Smooth muscle cell (in vitro differentiated cells): ENCODE data around the gene GGTLC2. TPM values are rescaled to one million over a fixed set of nuclear protein-coding genes. Genes with fewer than 3 reads are reported as not detected.

Experiments
- DNase-seq: peaks from one replicate; lab custom pipeline; 2025; ENCODE audit not compliant: unreplicated experiment; lab: John Stamatoyannopoulos, UW
- H2AFZ ChIP-seq: fragments of 200-600 bp; sonication (generic); 2 replicates; pipeline ENCODE4 v1.6.0; 2016; ENCODE audit warnings: antibody characterized with exemption, low read depth, mild to moderate bottlenecking
- H3F3A ChIP-seq: fragments of 200-600 bp; sonication (generic); 2 replicates; pipeline ENCODE4 v1.6.0; 2017; ENCODE audit warnings: antibody characterized with exemption, low read depth
- H3K27ac ChIP-seq: fragments of 200-600 bp; sonication (generic); 2 replicates; pipeline ENCODE4 v1.5.1; 2016; ENCODE audit warnings: low read depth, mild to moderate bottlenecking
- H3K27me3 ChIP-seq: fragments of 200-600 bp; sonication (generic); 2 replicates; pipeline ENCODE4 v1.6.1; 2016; ENCODE audit warnings: low read depth, mild to moderate bottlenecking
- H3K36me3 ChIP-seq: fragments of 200-600 bp; sonication (generic); 2 replicates; pipeline ENCODE4 v1.5.1; 2016; ENCODE audit warnings: low read depth
- H3K4me1 ChIP-seq: fragments of 200-600 bp; sonication (generic); 2 replicates; pipeline ENCODE4 v1.5.1; 2016; ENCODE audit warnings: low read depth
- H3K4me2 ChIP-seq: fragments of 200-600 bp; sonication (generic); 2 replicates; pipeline ENCODE4 v1.6.0; 2016; ENCODE audit warnings: mild to moderate bottlenecking
- H3K4me3 ChIP-seq: fragments of 200-600 bp; sonication (generic); 2 replicates; pipeline ENCODE4 v1.5.1; 2016; ENCODE audit warnings: mild to moderate bottlenecking
- H3K79me2 ChIP-seq: fragments of 200-600 bp; sonication (generic); 2 replicates; pipeline ENCODE4 v1.6.0; 2016; ENCODE audit warnings: low read depth, mild to moderate bottlenecking
- H3K9ac ChIP-seq: fragments of 200-600 bp; sonication (generic); 2 replicates; pipeline ENCODE4 v1.6.0; 2016; ENCODE audit warnings: low read depth
- H3K9me3 ChIP-seq: fragments of 200-600 bp; sonication (generic); replicated peaks from 2 replicates; pipeline ENCODE4 v1.5.1; 2016; ENCODE audit warnings: low read depth
- H4K20me1 ChIP-seq: fragments of 200-600 bp; sonication (generic); 2 replicates; pipeline ENCODE4 v1.6.0; 2016; ENCODE audit warnings: low read depth
- WGBS: methylation state at CpG from one replicate; pipeline ENCODE4 v1.1.7; 2016; ENCODE audit warnings: low lambda C conversion rate; 5-methylcytosine and 5-hydroxymethylcytosine counted together
- polyA plus RNA-seq: library from polyadenylated mRNA; unstranded; fragments of >200 nt; fragmentation: Nextera tagmentation; extraction: Ambion mirVana; gene quantifications from 2 replicates; pipeline ENCODE4 v1.2.1, GENCODE V29; 2016
- total RNA-seq: library from RNA; depleted of rRNA; stranded (reverse); fragments of >200 nt; gene quantifications from 2 replicates; pipeline ENCODE4 v1.2.3, GENCODE V29; 2014
- TF ChIP-seq, protein P1 (sequence below): fragments of 200-600 bp; sonication (generic); IDR thresholded peaks from 2 replicates; pipeline ENCODE4 v1.5.1; 2017; ENCODE audit warnings: borderline replicate concordance, mild to moderate bottlenecking, antibody characterized with exemption; ENCODE audit not compliant: insufficient read depth, poor library complexity, severe bottlenecking

Gene GGTLC2
- total and polyA plus RNA-seq, 2 experiments from 2014 or later: not detected

DNA sequence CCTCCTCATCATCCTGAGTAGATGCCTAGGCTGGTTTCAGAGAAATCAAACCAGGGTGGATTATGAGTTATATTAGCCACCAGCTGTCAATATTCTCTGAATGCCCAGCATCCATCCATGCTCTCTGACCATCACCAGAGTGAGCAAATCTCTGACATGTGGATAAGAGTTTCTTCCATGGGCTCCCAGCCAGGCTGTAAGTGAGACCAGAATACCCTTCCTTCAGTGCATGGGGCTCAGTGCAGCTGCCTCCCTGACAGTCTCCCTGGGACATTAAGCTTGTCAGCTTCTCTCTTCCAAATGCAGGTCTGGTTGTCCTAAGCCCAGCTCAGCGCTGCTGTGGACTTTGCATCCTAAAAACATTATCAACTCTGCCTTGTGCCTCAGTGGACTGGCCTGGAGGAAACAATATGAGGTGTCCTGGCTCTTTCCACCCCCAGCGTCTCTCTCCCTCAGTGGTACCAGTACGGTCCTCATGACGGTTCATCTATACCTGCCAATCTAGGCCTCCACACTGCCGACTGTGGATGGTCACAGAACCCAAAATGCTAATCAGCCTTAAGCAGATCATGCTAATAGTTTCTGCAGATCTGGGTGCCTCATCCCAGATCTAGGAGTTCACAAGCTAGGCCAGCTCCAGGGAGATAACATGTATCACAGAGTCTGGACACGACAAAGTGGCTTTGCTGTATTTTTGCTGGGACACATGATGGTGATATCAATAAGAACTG is 43.7 kb upstream of the GGTLC2 start:
- Histone ChIP-seq H3K4me1 (no peaks in the 10 kb centered on the region), H3K9me3 (no peaks in the 10 kb centered on the region), H3K79me2 (no peaks in the 10 kb centered on the region), H3F3A (no peaks in the 10 kb centered on the region), H3K9ac (no peak overlapping the region), H3K36me3 (no peaks in the 10 kb centered on the region), H2AFZ (no peak overlapping the region), H3K4me3 (no peak overlapping the region), H3K27ac (no peak overlapping the region), H4K20me1 (no peaks in the 10 kb centered on the region), H3K27me3 (peaks cover 24% of the 10 kb centered on the region), H3K4me2 (no peak overlapping the region)
- TF ChIP-seq, protein P1, sequence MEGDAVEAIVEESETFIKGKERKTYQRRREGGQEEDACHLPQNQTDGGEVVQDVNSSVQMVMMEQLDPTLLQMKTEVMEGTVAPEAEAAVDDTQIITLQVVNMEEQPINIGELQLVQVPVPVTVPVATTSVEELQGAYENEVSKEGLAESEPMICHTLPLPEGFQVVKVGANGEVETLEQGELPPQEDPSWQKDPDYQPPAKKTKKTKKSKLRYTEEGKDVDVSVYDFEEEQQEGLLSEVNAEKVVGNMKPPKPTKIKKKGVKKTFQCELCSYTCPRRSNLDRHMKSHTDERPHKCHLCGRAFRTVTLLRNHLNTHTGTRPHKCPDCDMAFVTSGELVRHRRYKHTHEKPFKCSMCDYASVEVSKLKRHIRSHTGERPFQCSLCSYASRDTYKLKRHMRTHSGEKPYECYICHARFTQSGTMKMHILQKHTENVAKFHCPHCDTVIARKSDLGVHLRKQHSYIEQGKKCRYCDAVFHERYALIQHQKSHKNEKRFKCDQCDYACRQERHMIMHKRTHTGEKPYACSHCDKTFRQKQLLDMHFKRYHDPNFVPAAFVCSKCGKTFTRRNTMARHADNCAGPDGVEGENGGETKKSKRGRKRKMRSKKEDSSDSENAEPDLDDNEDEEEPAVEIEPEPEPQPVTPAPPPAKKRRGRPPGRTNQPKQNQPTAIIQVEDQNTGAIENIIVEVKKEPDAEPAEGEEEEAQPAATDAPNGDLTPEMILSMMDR: no peak
- WGBS: 90% methylated on average over 6 of the region's 6 CpGs
- no peak for DNase-seq

DNA sequence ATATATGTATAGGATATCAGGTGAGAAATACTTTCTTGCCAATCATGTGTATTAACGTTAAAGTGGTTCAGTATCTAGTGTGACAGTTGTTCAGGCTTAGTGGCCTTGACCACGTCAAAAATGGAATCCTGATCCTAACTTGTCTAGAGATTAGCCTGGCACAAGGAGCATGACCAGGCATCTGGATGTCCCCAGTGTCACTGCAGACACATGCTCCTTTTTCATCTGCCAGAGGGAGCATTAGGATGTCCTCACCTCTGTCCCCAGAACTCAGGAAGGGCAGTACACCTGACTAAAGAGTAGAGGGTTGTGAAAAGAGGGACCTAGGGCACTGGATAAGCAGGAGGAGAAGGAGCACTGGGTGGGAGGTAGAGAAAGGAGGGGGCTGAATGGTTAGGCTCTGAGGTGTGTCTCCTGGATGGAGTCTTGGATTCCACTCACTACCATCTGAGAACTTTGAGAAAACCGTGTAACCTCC is 40.9 kb upstream of the GGTLC2 start:
- Histone ChIP-seq H2AFZ (no peak overlapping the region), H3K36me3 (no peaks in the 10 kb centered on the region), H3K9ac (no peak overlapping the region), H4K20me1 (no peaks in the 10 kb centered on the region), H3K27ac (no peak overlapping the region), H3K79me2 (no peaks in the 10 kb centered on the region), H3K27me3 (peaks cover 27% of the 10 kb centered on the region), H3F3A (no peaks in the 10 kb centered on the region), H3K9me3 (no peaks in the 10 kb centered on the region), H3K4me1 (no peaks in the 10 kb centered on the region), H3K4me2 (no peak overlapping the region), H3K4me3 (no peak overlapping the region)
- WGBS: 89% methylated on average over 3 of the region's 3 CpGs
- TF ChIP-seq, protein P1: no peak
- DNase-seq: no peak

DNA sequence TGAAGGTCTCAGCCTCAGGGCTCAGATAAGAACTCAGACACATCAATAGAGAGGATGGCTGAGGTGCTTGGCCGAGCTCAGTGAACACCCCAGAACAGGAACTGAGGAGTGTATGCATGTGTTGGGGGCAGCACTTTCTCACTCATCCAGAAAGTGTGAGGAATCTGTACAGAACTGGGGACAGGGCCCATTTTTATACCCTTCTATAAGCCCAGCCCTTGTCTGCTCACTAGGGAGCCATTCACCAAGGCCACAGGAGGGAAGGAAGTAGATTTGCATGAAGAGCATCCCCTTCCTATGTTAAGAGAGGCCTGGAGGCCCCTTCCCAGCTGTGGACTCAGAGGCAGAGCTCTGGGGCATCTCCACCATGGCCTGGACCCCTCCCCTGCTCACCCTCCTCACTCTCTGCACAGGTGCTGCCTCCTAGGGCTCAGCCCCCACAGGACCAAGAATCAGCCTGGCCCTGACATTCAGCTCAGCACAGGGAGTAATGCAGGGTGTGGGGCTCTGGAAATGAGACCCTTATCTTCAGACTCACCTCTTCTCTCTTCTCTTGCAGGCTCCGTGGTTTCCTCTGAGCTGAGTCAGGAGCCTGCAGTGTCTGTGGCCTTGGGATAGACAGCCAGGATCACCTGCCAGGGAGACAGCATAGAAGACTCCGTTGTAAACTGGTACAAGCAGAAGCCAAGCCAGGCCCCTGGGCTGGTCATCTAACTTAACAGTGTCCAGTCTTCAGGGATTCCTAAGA is 39.9 kb upstream of the GGTLC2 start:
- no peaks in the 10 kb centered on the region for H3K4me1 ChIP-seq
- no peak overlapping the region for H2AFZ ChIP-seq
- no peak overlapping the region for H3K4me3 ChIP-seq
- H3K27ac ChIP-seq: no peak overlapping the region
- no peaks in the 10 kb centered on the region for H3F3A ChIP-seq
- H3K9ac ChIP-seq: no peak overlapping the region
- no peaks in the 10 kb centered on the region for H4K20me1 ChIP-seq
- no peak overlapping the region for H3K4me2 ChIP-seq
- TF ChIP-seq, protein P1: no peak
- no peak for DNase-seq
- H3K79me2 ChIP-seq: no peaks in the 10 kb centered on the region
- WGBS: 72% methylated on average over 3 of the region's 3 CpGs
- no peaks in the 10 kb centered on the region for H3K36me3 ChIP-seq
- no peaks in the 10 kb centered on the region for H3K9me3 ChIP-seq
- peaks cover 27% of the 10 kb centered on the region for H3K27me3 ChIP-seq
